Right renal pelvis (tissue), 4 donors: ENCODE data around the gene HIP1R. TPM values are rescaled to one million over a fixed set of nuclear protein-coding genes. Genes with fewer than 3 reads are reported as not detected.
"Not testable (repeated sequence)": the region's sequence is repeated elsewhere in the genome, so short reads cannot be mapped to it uniquely, and the experiment has no call there.

Experiments
- DNase-seq, 4 donors: peaks; one replicate each; pipeline ENCODE4 v3.0.0-alpha.2; 2013; ENCODE audit warnings: low read depth in 4 of 4, low spot score in 3 of 4, missing footprints in 1 of 4
- polyA plus RNA-seq, 4 donors: library from polyadenylated mRNA; unstranded; fragments of 120-200 nt; gene quantifications; one replicate each; pipeline ENCODE4 v1.2.1, GENCODE V29; 2013; ENCODE audit not compliant: insufficient read length in 4 of 4

The HIP1R gene
- polyA plus RNA-seq, 4 donors: 63.9 to 77.4 (median 69.7) TPM

- DNase-seq: no peak
These were observed 36.9 kb downstream of the HIP1R start for GRCh38 chr12:122871851-122872780.

GRCh38 chr12:122872815-122873361 is 37.6 kb downstream of the HIP1R start:
- DNase-seq: no peak

- DNase-seq: no peak
These were observed 38.3 kb downstream of the HIP1R start for GRCh38 chr12:122873540-122873939.

GRCh38 chr12:122874081-122874480 is 38.8 kb downstream of the HIP1R start:
- no peak for DNase-seq

GRCh38 chr12:122875590-122876220 is 40.4 kb downstream of the HIP1R start:
- DNase-seq: no peak

- not testable (repeated sequence) for DNase-seq
These were observed 41.0 kb downstream of the HIP1R start for GRCh38 chr12:122876281-122876680.

- DNase-seq: no peak
These were observed 41.5 kb downstream of the HIP1R start for GRCh38 chr12:122876731-122877130.

- no peak for DNase-seq
These were observed 43.7 kb downstream of the HIP1R start for GRCh38 chr12:122878780-122879612.

- DNase-seq: no peak
These were observed 45.0 kb downstream of the HIP1R start for GRCh38 chr12:122880155-122880667.

- DNase-seq: no peak
These were observed 45.4 kb downstream of the HIP1R start for GRCh38 chr12:122880668-122881067.

- no peak for DNase-seq
These were observed 47.8 kb downstream of the HIP1R start for GRCh38 chr12:122882908-122883558.

- DNase-seq: no peak
These were observed 49.0 kb downstream of the HIP1R start for GRCh38 chr12:122884091-122884826.

- no peak for DNase-seq
These were observed 49.6 kb downstream of the HIP1R start for GRCh38 chr12:122884860-122885259.

- no peak for DNase-seq
These were observed 50.9 kb downstream of the HIP1R start for GRCh38 chr12:122886161-122886560.

- DNase-seq: no peak
These were observed 51.9 kb downstream of the HIP1R start for GRCh38 chr12:122886851-122887818.

GRCh38 chr12:122887819-122888212 is 52.6 kb downstream of the HIP1R start:
- DNase-seq: no peak

- no peak for DNase-seq
These were observed 53.0 kb downstream of the HIP1R start for GRCh38 chr12:122888232-122888752.
